Heart left ventricle (tissue), 13 donors: Measurements from ENCODE around the gene FREM1.

Source experiments
- POLR2A ChIP-seq, 2 donors: fragments of 450-650 bp; IDR thresholded peaks; one replicate each; pipeline ENCODE4 v1.6.1; 2017; ENCODE audit warnings: antibody characterized with exemption in 2 of 2, mild to moderate bottlenecking in 2 of 2, moderate library complexity in 2 of 2
- TF ChIP-seq, protein P1 (sequence below), 12 donors: fragments of 200-600 bp; sonication (generic) in 4 of 12; IDR thresholded peaks; one replicate each; pipeline versions ENCODE4 v1.5.0 to v1.8.0; 2018 to 2022; ENCODE audit warnings: antibody characterized with exemption in 12 of 12, mild to moderate bottlenecking in 5 of 12
- donor health status: ischemic (EF 13 %, LVEDD 7.1; RV severe dilation, severe dysfunction).
- donor health status: DM: no; HTN: yes; CAD: no.
- donor health status: DM: no; HTN: no; CAD: no.
- donor health status: ischemic (EF 25% LVEDD 6.9; RV normal size, moderate dysfunction).
- donor health status: ischemic (EF 25% LVEDD 5.7; RV mildly dilated, moderate dysfunction).
- donor health status: ischemic (EF 35%, LVEDD 5.7; RV mildly dilated, moderate dysfunction).
- donor health status: nonischemic (EF 11% LVEDD 7.7; RV severe dilation, severe dysfunction).
- donor health status: DM: yes; HTN: yes; CAD: no.
- donor health status: PGD.
- donor health status: ischemic (EF 29% LVEDD 5.4; RV normal size, mild dysfunction).
- donor health status: nonischemic (EF 23%, LVEDD 6.1; RV moderate dilation, normal function).

DNA sequence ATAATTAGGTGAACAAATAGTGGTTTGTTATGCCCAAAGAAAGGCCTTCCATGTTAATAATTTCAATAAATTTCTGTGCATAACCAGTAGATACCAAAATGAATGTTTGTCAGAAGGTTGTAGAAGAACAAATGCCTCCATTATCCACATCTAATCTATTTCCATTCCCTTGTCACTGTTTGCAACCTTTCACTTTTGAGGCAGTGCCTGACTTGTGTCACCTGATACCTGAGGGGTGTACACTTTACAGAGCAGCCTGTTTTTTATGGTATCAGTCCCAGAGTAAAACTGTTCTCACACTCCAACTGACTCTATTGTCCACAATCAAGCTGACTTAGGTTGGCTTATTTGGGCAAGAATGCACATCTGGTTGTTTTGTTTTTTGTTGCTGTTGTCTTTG, 40.1 kb downstream of the FREM1 start:
- TF ChIP-seq, protein P1, sequence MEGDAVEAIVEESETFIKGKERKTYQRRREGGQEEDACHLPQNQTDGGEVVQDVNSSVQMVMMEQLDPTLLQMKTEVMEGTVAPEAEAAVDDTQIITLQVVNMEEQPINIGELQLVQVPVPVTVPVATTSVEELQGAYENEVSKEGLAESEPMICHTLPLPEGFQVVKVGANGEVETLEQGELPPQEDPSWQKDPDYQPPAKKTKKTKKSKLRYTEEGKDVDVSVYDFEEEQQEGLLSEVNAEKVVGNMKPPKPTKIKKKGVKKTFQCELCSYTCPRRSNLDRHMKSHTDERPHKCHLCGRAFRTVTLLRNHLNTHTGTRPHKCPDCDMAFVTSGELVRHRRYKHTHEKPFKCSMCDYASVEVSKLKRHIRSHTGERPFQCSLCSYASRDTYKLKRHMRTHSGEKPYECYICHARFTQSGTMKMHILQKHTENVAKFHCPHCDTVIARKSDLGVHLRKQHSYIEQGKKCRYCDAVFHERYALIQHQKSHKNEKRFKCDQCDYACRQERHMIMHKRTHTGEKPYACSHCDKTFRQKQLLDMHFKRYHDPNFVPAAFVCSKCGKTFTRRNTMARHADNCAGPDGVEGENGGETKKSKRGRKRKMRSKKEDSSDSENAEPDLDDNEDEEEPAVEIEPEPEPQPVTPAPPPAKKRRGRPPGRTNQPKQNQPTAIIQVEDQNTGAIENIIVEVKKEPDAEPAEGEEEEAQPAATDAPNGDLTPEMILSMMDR (IDR thresholded peaks at IDR 0.05) = no peak
- no peak for TF ChIP-seq POLR2A (IDR thresholded peaks at IDR 0.05)
